IMR-90 (cell line): ENCODE measurements around the gene EEF1E1.

Experiments
- CEBPB ChIP-seq: IDR thresholded peaks from 2 replicates; pipeline ENCODE4 v1.6.1; 2012; ENCODE audit warnings: low read depth, low read length, improper control_type of control experiment
- RAD21 ChIP-seq: IDR thresholded peaks from 2 replicates; pipeline ENCODE4 v1.6.1; 2012; ENCODE audit warnings: low read length, improper control_type of control experiment
- TF ChIP-seq, protein P1 (sequence below): conservative IDR thresholded peaks from 2 replicates; pipeline ENCODE4 v1.5.1; 2012; ENCODE audit warnings: mild to moderate bottlenecking, low read depth, low read length, improper control_type of control experiment

DNA sequence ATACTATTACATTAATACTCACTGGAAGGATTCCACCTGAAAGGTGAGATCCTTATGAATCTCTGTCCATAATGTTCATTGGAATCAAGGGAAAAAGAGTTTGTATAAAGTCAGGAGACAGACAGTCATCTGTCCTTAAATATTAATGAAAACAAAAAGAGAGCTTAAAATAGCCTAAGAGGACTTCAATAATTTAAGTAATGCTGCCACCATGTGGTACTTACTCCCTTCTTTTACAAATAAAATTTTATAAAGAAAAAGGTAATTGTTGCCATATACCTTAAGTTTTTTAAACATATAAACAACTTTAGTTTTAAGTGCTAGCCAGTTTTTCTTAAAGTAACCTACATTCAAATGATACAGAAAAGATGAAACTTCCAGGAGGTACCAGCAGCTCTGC, 43.2 kb downstream of the EEF1E1 start:
- TF ChIP-seq RAD21 = peak; percentile 61
- TF ChIP-seq, protein P1, sequence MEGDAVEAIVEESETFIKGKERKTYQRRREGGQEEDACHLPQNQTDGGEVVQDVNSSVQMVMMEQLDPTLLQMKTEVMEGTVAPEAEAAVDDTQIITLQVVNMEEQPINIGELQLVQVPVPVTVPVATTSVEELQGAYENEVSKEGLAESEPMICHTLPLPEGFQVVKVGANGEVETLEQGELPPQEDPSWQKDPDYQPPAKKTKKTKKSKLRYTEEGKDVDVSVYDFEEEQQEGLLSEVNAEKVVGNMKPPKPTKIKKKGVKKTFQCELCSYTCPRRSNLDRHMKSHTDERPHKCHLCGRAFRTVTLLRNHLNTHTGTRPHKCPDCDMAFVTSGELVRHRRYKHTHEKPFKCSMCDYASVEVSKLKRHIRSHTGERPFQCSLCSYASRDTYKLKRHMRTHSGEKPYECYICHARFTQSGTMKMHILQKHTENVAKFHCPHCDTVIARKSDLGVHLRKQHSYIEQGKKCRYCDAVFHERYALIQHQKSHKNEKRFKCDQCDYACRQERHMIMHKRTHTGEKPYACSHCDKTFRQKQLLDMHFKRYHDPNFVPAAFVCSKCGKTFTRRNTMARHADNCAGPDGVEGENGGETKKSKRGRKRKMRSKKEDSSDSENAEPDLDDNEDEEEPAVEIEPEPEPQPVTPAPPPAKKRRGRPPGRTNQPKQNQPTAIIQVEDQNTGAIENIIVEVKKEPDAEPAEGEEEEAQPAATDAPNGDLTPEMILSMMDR = peak; percentile 57
- no peak for TF ChIP-seq CEBPB
